ENCODE results near the gene PNMT.

Gene PNMT

DNA sequence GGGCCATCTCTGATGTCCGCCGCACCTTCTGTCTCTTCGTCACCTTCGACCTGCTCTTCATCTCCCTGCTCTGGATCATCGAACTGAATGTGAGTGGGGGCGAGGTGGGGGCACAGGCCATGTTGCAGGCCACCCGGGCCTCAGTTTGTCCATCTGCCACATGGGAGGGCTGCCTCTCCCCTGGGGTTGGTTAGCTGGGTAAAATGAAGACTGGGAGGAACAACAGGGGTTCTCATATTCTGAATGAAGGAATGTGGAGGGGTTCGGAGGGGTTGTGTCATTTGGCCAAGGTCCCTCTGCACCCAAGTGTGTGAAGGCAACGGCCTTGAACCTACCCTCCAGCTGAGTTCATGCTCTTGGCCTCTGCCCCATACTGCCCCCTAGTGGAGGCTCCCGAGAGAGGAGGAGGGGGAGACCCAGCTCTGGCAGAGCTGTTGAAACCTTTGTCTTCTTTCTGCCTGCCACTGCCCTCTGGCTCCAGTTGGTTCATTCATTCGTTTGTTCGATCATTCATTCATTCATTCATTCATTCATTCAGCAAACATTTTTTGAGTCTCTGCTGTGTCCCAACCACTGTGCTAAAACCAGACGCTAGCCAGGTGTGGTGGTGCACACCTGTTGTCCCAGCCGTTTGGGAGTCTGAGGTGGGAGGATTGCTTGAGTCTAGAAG is 14.5 kb upstream of the PNMT start:
- peak; percentile 53 for DNase-seq (ENCODE audit: low spot score)

DNA sequence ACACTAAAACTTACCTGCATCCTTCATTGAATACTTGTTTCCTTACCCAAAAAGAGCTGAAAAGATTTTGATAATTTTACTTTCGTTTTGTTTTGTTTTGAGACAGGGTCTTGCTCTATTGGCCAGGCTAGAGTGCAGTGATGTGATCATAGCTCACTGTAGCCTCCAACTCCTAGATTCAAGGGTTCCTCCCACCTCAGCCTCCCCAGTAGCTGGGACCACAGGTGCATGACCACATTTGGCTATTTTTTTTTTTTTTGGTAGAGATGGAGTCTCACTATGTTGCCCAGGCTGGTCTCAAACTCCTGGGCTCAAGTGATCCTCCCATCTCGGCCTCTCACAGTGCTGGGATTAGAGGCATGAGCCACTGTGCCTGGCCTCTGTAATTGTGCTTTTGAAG is 13.1 kb upstream of the PNMT start:
- DNase-seq (ENCODE audit: low spot score), result no peak

DNA sequence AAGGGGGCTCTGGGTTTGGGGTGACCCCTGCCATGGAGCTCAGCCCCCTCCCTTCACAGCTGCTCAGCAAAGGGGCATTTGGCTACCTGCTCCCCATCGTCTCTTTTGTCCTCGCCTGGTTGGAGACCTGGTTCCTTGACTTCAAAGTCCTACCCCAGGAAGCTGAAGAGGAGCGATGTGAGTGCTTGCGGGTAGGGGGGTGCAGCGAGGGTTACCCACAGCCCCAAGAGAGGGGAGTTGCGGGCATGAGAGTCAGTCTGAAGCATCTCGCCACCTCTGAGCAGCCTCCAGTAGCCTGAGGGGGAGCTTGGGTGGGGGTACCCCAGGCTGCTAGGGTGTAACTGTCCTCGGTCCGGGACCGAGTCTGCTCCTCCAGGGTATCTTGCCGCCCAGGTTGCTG is 9.9 kb upstream of the PNMT start:
- no peak for DNase-seq (ENCODE audit: low spot score)

DNA sequence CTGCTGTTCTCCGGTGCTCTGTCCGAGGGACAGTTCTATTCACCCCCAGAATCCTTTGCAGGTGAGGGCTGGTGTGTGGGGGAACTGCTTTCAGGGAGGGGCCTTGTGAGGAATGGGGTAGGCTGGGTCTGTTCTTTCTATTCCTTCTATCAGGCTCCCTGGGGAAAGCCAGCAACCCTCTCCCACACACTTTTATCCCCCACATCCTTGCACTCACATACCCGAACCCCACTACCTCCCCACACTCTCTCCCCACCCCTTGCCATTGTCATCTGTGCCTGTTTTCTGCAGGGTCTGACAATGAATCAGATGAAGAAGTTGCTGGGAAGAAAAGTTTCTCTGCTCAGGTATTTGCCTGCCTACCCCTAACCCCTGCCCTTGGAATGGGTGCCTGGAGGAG is 9.5 kb upstream of the PNMT start:
- DNase-seq (ENCODE audit: low spot score), result no peak

DNA sequence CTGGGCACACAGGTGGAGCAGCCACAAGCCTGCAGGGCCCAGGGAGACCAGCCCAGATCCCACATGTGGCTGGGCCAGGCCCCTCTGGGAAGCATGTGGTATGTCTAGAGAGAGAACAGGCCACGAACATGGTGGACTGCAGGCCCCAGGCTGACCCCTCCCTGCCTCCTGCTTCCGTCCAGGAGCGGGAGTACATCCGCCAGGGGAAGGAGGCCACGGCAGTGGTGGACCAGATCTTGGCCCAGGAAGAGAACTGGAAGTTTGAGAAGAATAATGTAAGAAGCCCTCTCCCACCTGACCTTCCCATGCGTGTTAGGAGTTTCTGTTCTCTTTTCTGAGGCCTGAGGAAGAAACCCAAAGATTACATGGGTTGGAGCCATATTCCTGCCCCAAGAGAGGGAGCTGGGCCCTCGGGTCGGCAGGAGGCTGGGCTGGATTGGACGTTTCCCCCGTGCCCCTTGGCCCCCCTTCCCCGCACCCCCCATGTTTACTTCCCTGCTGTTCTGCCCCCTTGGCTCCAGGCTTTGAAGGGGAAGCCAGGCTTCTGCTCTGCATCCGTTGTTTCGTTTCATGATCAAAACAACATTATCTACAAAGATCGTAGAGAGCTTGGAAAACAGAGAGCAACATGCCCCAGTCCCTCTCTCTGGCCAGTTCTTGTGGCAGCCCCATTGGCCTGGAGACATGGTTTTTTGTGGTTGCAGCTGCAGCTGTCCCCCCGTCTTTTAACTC is 8.8 kb upstream of the PNMT start:
- no peak for DNase-seq (ENCODE audit: low spot score)

DNA sequence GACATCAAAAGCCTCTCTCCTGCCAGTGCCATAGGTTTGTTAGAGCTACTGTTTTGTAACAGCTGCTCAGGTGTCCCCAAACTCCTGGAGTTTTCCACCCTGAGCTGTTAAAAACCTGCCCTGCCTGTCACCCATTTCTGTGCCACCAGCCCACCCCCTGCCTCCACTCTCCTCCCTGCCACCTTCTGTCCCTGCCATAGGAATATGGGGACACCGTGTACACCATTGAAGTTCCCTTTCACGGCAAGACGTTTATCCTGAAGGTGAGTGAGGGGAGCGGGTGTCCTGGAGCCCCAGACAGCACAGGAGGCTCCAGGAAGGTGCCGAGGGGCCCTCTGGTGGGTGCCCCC is 8.3 kb upstream of the PNMT start:
- no peak for DNase-seq (ENCODE audit: low spot score)

DNA sequence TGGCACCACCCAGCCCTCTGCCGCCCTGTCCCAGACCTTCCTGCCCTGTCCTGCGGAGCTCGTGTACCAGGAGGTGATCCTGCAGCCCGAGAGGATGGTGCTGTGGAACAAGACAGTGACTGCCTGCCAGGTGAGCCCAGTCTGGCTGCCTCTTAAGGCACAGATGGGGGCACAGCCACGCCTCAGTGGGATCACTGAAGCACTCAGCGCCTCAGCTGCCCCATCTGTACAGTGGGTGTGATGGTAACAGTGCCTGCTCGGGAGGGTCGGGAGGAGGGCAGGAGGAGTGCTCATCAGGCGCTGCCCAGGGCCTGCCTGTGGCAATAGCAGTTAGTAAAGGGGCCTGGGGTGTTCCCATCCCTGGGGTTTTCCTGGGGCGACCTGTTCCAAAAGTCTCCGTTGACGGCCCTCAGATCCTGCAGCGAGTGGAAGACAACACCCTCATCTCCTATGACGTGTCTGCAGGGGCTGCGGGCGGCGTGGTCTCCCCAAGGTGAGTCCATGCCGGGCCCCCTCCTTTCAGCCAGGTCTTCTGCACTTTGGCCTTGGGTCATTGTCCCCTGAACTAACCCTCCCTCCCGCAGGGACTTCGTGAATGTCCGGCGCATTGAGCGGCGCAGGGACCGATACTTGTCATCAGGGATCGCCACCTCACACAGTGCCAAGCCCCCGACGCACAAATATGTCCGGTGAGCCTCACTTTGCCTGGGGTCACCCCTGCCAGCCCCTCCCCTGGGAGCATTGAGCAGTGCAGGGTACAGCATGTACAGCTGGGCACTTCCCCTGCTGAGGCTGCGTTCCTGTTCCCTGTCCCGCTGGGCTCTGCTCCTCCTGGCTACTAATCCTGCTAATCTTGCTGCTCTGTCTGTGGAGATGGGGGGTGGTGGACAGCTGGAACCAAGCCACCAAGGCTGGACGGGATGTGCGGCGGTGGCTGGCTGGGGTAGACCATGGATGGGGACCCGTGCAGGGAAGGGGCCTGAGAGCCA is 7.6 kb upstream of the PNMT start:
- DNase-seq (ENCODE audit: low spot score), result no peak

DNA sequence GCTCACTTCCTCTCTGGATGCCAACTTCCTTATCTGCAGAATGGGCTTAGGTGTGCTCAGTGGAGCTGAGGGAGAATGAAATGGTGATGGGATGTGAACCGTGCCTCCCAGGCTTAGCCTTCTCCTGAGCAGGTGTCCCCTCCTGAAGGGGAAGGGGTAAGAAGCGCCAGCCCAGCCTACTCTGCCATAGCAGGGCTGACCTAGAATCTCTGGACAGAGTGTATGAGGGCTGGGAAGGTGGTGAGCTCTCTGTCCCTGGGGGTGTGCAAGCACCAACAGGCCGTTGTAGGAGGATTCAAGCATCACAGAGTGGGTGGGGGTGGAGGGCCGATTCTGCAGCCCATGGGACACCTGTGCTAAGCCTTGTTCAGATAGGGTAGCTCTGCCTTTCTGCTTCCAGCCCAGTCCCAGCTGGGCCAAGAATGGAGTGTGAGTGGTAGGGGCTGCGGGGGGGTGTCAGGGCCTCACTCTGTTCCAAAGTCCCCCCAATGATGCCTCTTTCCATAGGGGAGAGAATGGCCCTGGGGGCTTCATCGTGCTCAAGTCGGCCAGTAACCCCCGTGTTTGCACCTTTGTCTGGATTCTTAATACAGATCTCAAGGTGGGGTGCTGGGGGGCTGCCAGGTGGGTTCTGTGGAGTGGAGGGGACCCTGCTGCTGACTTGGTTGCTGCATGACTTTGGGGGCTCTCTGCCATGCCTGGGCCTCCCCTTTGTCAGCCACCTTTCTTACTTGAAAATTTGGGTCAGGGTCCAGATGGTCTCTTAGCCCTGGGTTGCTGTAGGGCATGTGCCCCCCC is 6.3 kb upstream of the PNMT start:
- DNase-seq (ENCODE audit: low spot score), result no peak

DNA sequence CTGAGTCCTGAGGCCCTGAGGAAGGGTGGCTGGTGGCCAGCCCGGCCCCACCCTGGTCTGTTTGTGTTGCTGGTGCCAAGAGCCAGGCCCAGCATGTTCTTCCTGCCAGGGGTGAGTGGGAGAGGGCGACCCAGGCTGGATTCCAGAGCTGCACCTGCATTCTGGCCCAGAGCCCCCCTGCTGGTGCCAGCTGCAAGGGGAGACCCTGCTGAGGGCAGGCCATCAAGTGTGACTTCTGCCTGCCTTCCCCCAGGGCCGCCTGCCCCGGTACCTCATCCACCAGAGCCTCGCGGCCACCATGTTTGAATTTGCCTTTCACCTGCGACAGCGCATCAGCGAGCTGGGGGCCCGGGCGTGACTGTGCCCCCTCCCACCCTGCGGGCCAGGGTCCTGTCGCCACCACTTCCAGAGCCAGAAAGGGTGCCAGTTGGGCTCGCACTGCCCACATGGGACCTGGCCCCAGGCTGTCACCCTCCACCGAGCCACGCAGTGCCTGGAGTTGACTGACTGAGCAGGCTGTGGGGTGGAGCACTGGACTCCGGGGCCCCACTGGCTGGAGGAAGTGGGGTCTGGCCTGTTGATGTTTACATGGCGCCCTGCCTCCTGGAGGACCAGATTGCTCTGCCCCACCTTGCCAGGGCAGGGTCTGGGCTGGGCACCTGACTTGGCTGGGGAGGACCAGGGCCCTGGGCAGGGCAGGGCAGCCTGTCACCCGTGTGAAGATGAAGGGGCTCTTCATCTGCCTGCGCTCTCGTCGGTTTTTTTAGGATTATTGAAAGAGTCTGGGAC is 5.5 kb upstream of the PNMT start:
- no peak for DNase-seq (ENCODE audit: low spot score)

DNA sequence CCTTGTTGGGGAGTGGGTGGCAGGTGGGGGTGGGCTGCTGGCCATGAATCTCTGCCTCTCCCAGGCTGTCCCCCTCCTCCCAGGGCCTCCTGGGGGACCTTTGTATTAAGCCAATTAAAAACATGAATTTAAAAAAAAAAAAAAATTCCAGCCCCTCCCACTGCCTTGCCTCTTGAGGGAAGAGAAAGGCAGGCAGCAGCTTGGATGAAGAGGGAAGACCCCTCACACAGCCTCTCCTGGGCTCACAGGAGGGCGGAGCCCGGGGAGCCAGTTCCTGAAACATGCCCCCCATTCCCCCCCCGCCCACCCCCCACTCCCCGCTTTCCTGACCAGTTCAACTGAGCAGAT is 4.9 kb upstream of the PNMT start:
- DNase-seq (ENCODE audit: low spot score), result no peak

DNA sequence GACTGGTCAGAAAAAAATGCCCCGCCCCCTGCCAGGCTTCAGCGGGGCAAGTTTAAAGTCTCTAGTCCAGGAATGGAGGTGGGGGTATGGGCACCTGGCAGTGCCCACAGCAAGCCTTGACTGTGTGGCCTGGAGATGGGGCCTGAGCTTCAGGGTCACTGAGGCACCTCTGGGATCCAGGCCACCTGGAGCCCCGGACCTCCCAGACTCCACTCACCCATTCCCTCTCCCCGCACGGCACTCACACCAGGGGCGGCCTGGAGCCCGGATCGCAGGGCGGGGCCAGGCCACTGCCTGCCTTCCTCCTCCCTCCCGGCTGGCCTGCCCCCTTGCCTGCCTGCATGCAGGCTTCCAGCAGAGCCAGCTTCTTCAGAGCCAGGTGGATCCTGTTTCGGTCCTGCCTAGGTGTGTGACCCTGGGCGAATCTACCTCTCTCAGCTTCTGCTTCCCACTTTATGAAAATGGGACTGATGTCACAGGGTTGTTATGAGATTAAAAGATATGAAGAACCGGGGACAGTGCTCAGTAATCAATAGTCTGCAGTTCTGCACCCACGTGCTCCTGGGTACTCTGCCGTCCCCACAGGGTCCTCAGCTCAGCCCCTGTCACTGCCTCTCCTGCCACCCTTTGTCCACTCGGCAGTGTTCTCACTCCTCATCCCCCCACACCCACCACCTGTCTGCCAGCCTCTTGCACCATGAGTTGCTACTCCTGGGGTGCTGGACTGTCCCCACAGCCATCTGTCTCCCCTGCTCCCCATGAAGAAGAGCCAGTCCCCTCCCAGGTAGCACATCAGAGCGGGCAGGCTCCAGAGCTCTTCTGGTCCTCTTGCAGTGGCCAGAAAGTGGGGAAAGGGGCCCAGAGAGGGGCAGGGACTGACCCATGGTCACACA is 4.3 kb upstream of the PNMT start:
- peak; percentile 52 for DNase-seq (ENCODE audit: low spot score)

DNA sequence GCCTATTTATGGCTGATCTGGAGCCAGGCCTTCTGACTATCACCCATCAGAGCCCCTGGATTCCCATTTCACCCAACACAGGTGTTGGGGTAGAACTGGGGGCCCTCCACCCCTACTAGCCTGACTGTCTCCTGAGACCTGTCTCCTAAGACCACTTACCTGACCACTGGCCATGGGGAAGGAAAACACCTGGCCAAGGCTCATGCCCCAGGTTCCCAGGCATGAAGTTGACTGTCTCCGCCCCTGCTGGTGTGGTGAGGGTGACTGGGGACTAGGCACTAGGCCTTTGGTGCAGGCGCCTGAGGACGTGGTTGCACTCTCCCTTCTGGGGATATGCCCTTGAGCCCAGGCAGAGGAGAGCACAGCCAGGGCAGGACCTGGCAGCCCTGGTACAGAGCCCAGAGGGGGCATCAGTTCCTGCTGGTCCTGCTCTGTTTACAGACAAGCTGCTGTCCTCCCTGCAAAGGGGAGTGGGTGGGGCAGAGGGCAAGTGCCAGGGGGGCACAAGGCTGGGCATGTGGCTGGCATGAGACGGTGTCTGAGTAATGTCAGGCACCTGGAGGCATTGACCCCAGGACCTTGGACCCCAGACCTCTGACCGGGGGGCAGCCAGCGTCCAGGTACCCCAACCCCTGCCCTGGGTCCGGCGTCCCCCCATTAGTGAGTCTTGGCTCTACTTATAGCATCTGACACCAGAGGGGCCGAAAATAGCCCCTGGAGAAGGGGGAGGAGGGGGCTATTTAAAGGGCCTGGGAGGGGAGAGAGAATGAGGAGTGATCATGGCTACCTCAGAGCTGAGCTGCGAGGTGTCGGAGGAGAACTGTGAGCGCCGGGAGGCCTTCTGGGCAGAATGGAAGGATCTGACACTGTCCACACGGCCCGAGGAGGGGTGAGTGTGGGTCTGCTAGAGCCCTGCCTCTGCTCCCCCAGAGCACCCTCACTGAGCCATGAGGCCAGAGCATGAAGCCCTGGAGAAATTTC is 3.4 kb upstream of the PNMT start, which contains the start of gene TCAP:
TSS of gene TCAP (plus strand) at position 769 of the 981 bp plus-strand sequence. CDS start at position 780, 11 bp downstream.
- no peak for DNase-seq (ENCODE audit: low spot score)

DNA sequence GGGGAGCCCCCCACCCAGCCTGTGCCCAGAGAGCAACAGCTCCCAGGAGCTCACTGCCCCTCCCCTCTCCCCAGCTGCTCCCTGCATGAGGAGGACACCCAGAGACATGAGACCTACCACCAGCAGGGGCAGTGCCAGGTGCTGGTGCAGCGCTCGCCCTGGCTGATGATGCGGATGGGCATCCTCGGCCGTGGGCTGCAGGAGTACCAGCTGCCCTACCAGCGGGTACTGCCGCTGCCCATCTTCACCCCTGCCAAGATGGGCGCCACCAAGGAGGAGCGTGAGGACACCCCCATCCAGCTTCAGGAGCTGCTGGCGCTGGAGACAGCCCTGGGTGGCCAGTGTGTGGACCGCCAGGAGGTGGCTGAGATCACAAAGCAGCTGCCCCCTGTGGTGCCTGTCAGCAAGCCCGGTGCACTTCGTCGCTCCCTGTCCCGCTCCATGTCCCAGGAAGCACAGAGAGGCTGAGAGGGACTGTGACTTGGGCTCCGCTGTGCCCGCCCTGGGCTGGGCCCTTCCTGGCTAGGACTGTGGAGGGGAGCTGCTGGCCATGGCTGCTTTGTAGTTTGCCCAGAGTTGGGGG is 2.5 kb upstream of the PNMT start:
- no peak for DNase-seq (ENCODE audit: low spot score)

DNA sequence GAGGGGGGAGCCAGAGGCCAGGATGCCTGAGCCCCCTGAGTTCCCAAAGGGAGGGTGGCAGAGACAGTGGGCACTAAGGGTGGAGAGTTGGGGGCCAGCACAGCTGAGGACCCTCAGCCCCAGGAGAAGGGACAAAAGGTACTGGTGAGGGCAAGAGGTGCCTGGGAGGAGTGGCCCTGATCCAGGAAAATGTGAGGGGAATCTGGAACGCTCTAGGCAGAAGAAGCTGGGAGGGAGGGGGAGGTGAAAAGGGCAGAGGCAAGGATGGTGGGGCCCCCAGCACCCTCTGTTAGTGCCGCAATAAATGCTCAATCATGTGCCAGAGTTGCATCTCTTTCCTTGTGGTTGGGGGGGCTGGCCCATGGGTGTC is 2.0 kb upstream of the PNMT start:
- no peak for DNase-seq (ENCODE audit: low spot score)

DNA sequence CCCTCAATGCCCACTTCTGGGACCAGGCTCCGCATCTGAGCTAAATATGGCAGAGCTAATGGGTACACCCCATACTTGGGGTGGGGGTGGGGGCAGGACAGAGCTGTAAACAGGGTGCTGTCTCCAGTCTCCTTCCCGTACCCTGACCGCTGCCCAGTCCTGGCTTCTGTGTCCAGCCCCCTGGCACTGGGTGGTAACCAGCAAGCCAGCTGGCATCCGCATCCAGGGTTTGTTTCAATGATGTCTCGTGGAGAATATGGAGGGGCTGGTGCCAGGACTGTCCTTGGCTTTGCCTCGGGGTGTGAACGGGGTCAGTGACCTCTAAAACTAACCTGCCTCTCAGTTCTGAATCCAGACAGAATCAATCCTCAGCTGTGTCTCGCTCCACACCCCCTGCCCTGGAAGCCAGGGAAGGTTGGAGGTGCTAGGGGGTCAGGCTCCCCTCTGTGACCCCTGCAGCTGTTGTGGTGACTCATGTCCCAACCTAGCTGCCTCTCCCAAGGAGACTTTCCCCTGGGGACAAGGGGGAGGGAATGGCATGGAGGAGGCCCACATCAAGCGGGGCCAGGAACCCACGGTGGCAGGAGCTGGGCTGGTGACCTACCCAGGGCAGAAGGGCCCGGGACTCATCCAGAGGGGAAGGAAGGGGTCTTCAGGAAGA is 1.5 kb upstream of the PNMT start:
- DNase-seq (ENCODE audit: low spot score), result no peak

DNA sequence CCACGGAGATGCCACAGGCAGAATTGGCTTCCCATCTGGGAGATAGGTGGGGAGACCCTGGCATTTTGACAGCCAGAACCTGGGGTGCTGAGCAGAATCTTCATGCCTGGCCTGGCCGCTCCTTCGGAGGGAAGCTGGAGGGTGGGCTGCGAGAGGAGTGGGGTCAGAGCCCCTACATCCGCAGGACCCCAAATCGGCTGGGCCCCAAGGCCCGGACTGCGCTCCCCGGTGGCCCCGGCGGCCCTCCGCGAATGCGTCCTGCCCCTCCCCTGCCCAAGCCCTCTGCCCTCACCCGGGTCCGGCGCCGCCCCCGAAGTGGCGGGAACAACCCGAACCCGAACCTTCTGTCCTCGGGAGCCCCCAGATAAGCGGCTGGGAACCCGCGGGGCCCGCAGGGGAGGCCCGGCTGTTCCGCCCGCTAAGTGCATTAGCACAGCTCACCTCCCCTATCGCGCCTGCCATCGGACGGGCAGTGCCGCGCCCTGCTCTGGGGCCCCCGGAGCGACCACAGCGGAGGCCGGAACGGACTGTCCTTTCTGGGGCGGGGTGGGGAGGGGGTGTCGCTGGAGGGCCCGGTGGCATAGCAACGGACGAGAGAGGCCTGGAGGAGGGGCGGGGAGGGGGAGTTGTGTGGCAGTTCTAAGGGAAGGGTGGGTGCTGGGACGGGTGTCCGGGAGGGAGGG is 850 bp upstream of the PNMT start:
- no peak for DNase-seq (ENCODE audit: low spot score)

Measured in kidney tubule cell (primary cell).